K562 (cell line): ENCODE results near the gene ZFAND2B. TPM values are rescaled to one million over a fixed set of nuclear protein-coding genes. Genes with fewer than 3 reads are reported as not detected.

Source experiments
- CHD2 ChIP-seq: IDR thresholded peaks from 2 replicates; pipeline ENCODE4 v1.6.1; 2011; ENCODE audit warnings: low read depth, low read length
- HDAC3 ChIP-seq: fragments of 450-650 bp; IDR thresholded peaks from 2 replicates; pipeline ENCODE4 v1.6.1; 2018; ENCODE audit warnings: borderline replicate concordance, mild to moderate bottlenecking, moderate library complexity; ENCODE audit not compliant: partially characterized antibody
- HMGN3 ChIP-seq: IDR thresholded peaks from 2 replicates; pipeline ENCODE4 v1.6.1; 2011; ENCODE audit warnings: borderline replicate concordance, low read depth, mild to moderate bottlenecking, mixed read lengths, low read length; ENCODE audit not compliant: insufficient read length; ENCODE audit errors: extremely low read depth
- KLF16 ChIP-seq: IDR thresholded peaks from 2 replicates; pipeline ENCODE4 v1.6.1; 2016; ENCODE audit warnings: antibody characterized with exemption
- PKNOX1 ChIP-seq: fragments of 450-650 bp; IDR thresholded peaks from 2 replicates; pipeline ENCODE4 v1.6.1; 2016
- POLR2B ChIP-seq: fragments of 450-650 bp; IDR thresholded peaks from 2 replicates; pipeline ENCODE4 v1.6.1; 2018; ENCODE audit warnings: low read depth; ENCODE audit not compliant: partially characterized antibody
- RBM39 ChIP-seq: fragments of 200-400 bp; formaldehyde crosslinking; optimal IDR thresholded peaks from 2 replicates; pipeline ENCODE3; 2018; ENCODE audit warnings: low read depth, low read length
- ZFX ChIP-seq: sonication (generic); formaldehyde crosslinking; IDR thresholded peaks from 2 replicates; pipeline ENCODE4 v1.8.0; 2022; ENCODE audit warnings: mild to moderate bottlenecking, missing genetic modification reagents, moderate library complexity
- ZNF274 ChIP-seq: IDR thresholded peaks from 2 replicates; pipeline ENCODE4 v1.6.1; 2011; ENCODE audit warnings: low read depth, mild to moderate bottlenecking, low read length, moderate library complexity, borderline replicate concordance
- polyA plus RNA-seq, 8 experiments: library from polyadenylated mRNA; depleted of rRNA in 4 of 8; stranded (reverse) in 5 of 8; unstranded in 3 of 8; fragments of >200 nt; fragmentation: Nextera tagmentation in 2 of 8; fragmentation: Illumina TruSeq in 1 of 8; extraction: Ambion mirVana in 2 of 8; extraction: Trizol in 1 of 8; gene quantifications; 2 replicates each; pipeline versions ENCODE4 v1.2.1 to v1.2.3, GENCODE V29; 2011 to 2014; ENCODE audit warnings: inconsistent platforms in 1 of 8, missing spikeins in 1 of 8
- total RNA-seq, 7 experiments: library from RNA; depleted of rRNA in 6 of 7; stranded (reverse); fragments of >200 nt in 6 of 7; fragmentation: Illumina TruSeq in 2 of 7; extraction: Trizol in 2 of 7; gene quantifications; 2 replicates each; pipeline versions ENCODE4 v1.2.1 to v1.2.3, GENCODE V29; 2011 to 2021; ENCODE audit warnings: low replicate concordance in 1 of 7
- TF ChIP-seq, protein P1 (sequence below), 2 experiments: fragments of 450-650 bp; IDR thresholded peaks; 2 replicates each; pipeline ENCODE4 v1.6.1; 2018; ENCODE audit warnings: mild to moderate bottlenecking in 2 of 2, low read depth in 1 of 2; ENCODE audit not compliant: partially characterized antibody in 2 of 2
- TF ChIP-seq, protein P2 (sequence below): fragments of 250-450 bp; sonication (Bioruptor Pico); IDR thresholded peaks from 2 replicates; pipeline ENCODE4 v1.4.0; 2020; ENCODE audit warnings: mild to moderate bottlenecking

The ZFAND2B gene
- total and polyA plus RNA-seq, 9 of the 15 experiments (the other 6 are each of a cell fraction or from before 2014, with no cell fraction given) = 9.9 to 33.3 (median 26.1) TPM

DNA sequence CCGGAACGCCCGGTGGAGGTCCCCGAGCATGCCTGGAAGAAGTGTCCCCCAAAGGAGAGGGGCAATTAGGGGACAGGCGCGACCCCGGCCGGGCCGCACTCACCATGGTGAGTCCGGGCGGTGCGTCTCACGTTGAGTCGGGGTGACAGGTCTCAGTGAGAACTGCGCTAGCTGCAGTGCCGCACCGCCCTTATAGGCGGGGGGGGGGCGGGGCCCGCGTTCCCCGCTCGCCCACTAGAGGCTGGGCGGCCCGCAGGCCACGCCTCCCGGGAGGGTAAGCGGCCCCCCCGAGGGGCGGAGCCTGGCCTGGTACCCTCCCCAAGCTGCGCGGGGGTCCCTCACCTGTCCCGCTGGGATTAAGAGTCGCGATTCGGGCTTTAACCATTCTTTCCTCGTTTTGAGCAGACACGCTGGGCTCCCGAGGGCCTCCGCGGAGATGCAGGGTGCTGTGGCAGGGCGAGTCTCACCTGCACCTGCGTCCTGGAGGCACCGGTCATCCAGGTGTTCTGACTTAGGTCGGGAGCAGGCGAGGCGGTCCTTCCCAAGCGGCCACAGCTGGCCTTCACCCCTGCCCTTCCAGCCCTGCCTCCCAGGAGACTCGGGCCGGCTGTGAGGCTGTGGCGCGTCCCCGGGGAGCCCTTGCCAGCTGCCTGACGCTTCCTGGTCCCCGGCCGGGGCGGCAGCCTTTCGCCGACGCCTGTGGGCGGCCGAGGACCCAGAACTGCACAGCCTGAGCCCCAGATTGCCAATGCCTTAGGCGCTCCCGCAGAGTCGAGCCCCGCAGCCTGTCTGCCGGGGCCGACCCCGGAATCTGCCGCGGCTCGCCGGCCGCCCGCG is 47.4 kb downstream of the ZFAND2B start, which contains the start of gene TUBA4A (continued):
- TF ChIP-seq, protein P1, sequence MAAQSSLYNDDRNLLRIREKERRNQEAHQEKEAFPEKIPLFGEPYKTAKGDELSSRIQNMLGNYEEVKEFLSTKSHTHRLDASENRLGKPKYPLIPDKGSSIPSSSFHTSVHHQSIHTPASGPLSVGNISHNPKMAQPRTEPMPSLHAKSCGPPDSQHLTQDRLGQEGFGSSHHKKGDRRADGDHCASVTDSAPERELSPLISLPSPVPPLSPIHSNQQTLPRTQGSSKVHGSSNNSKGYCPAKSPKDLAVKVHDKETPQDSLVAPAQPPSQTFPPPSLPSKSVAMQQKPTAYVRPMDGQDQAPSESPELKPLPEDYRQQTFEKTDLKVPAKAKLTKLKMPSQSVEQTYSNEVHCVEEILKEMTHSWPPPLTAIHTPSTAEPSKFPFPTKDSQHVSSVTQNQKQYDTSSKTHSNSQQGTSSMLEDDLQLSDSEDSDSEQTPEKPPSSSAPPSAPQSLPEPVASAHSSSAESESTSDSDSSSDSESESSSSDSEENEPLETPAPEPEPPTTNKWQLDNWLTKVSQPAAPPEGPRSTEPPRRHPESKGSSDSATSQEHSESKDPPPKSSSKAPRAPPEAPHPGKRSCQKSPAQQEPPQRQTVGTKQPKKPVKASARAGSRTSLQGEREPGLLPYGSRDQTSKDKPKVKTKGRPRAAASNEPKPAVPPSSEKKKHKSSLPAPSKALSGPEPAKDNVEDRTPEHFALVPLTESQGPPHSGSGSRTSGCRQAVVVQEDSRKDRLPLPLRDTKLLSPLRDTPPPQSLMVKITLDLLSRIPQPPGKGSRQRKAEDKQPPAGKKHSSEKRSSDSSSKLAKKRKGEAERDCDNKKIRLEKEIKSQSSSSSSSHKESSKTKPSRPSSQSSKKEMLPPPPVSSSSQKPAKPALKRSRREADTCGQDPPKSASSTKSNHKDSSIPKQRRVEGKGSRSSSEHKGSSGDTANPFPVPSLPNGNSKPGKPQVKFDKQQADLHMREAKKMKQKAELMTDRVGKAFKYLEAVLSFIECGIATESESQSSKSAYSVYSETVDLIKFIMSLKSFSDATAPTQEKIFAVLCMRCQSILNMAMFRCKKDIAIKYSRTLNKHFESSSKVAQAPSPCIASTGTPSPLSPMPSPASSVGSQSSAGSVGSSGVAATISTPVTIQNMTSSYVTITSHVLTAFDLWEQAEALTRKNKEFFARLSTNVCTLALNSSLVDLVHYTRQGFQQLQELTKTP (IDR thresholded peaks at IDR 0.05; ENCODE audit: low read depth in 1 of 2, partially characterized antibody in 2 of 2) = no peak
- TF ChIP-seq HMGN3 (peak; percentile 55), HDAC3 (no peak), RBM39 (no peak), POLR2B (peak; percentile 71), PKNOX1 (peak; percentile 52), CHD2 (no peak), ZFX (no peak), KLF16 (no peak), ZNF274 (no peak)
- TF ChIP-seq, protein P2, sequence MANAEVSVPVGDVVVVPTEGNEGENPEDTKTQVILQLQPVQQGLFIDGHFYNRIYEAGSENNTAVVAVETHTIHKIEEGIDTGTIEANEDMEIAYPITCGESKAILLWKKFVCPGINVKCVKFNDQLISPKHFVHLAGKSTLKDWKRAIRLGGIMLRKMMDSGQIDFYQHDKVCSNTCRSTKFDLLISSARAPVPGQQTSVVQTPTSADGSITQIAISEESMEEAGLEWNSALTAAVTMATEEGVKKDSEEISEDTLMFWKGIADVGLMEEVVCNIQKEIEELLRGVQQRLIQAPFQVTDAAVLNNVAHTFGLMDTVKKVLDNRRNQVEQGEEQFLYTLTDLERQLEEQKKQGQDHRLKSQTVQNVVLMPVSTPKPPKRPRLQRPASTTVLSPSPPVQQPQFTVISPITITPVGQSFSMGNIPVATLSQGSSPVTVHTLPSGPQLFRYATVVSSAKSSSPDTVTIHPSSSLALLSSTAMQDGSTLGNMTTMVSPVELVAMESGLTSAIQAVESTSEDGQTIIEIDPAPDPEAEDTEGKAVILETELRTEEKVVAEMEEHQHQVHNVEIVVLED (CRISPR knock-in tag) = no peak
